Endothelial cell of umbilical vein (primary cell): ENCODE results near the gene SETBP1.

Experiments
- EZH2 ChIP-seq: IDR thresholded peaks from 2 replicates; pipeline ENCODE4 v1.6.1; 2012; ENCODE audit warnings: borderline replicate concordance, low read depth, mild to moderate bottlenecking, moderate library complexity, low read length, inconsistent platforms; ENCODE audit not compliant: severe bottlenecking
- JUN ChIP-seq: IDR thresholded peaks from 2 replicates; pipeline ENCODE4 v1.6.1; 2011; ENCODE audit warnings: borderline replicate concordance, low read depth; ENCODE audit not compliant: insufficient read length, insufficient read depth
- MYC ChIP-seq: IDR thresholded peaks from one replicate; pipeline ENCODE4 v1.6.1; 2011; ENCODE audit warnings: mild to moderate bottlenecking, low read depth, low read length
- POLR2A ChIP-seq: IDR thresholded peaks from 2 replicates; pipeline ENCODE4 v1.6.1; 2012; ENCODE audit warnings: low read depth, mild to moderate bottlenecking, control low read depth, low read length
- POLR2AphosphoS5 ChIP-seq: IDR thresholded peaks from 2 replicates; pipeline ENCODE4 v1.6.1; 2012; ENCODE audit warnings: low read depth, mild to moderate bottlenecking, control low read depth, low read length, moderate library complexity; ENCODE audit not compliant: insufficient read depth
- TF ChIP-seq, protein P1 (sequence below), 2 donors: IDR thresholded peaks; 1 replicate in 1 of 2; 2 replicates in 1 of 2; pipeline ENCODE4 v1.5.1; 2011; ENCODE audit warnings: low read length in 2 of 2, mild to moderate bottlenecking in 2 of 2, moderate library complexity in 2 of 2, control low read depth in 1 of 2, inconsistent platforms in 1 of 2, low read depth in 1 of 2; ENCODE audit not compliant: insufficient read depth in 1 of 2; ENCODE audit errors: extremely low read depth in 1 of 2
- TF ChIP-seq, protein P2 (sequence below): IDR thresholded peaks from 2 replicates; pipeline ENCODE4 v1.6.1; 2011; ENCODE audit not compliant: insufficient read depth, insufficient read length

DNA sequence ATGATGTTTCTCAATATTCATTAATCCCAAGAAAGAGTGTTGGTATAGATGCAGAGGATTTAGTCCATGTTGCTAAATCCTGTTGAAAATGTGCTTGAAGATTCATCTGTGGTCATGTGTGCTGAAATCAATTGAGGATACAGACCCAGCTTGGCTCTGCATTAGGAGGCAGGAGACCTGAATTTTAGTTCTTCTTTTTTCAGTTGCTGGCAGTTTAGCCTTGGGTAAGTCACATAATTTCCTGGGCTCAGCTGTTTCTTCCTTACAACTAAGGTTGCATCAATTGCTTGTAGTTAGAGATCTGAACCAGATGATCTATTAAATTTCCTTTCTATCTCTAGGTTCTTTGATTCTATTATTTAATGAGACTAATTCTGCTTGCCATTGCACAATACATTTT lies 54.4 kb downstream of the SETBP1 start:
- TF ChIP-seq, protein P1, sequence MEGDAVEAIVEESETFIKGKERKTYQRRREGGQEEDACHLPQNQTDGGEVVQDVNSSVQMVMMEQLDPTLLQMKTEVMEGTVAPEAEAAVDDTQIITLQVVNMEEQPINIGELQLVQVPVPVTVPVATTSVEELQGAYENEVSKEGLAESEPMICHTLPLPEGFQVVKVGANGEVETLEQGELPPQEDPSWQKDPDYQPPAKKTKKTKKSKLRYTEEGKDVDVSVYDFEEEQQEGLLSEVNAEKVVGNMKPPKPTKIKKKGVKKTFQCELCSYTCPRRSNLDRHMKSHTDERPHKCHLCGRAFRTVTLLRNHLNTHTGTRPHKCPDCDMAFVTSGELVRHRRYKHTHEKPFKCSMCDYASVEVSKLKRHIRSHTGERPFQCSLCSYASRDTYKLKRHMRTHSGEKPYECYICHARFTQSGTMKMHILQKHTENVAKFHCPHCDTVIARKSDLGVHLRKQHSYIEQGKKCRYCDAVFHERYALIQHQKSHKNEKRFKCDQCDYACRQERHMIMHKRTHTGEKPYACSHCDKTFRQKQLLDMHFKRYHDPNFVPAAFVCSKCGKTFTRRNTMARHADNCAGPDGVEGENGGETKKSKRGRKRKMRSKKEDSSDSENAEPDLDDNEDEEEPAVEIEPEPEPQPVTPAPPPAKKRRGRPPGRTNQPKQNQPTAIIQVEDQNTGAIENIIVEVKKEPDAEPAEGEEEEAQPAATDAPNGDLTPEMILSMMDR (IDR thresholded peaks at IDR 0.05; ENCODE audit: extremely low read depth in 1 of 2, insufficient read depth in 1 of 2, low read depth in 1 of 2, low read length in 2 of 2) = no peak
- no peak for TF ChIP-seq EZH2
- no peak for TF ChIP-seq JUN
- TF ChIP-seq, protein P2, sequence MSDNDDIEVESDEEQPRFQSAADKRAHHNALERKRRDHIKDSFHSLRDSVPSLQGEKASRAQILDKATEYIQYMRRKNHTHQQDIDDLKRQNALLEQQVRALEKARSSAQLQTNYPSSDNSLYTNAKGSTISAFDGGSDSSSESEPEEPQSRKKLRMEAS = no peak
- no peak for TF ChIP-seq POLR2A
- no peak for TF ChIP-seq POLR2AphosphoS5
- TF ChIP-seq MYC = no peak
